Measurements from ENCODE around the gene DDX3X.

DNA sequence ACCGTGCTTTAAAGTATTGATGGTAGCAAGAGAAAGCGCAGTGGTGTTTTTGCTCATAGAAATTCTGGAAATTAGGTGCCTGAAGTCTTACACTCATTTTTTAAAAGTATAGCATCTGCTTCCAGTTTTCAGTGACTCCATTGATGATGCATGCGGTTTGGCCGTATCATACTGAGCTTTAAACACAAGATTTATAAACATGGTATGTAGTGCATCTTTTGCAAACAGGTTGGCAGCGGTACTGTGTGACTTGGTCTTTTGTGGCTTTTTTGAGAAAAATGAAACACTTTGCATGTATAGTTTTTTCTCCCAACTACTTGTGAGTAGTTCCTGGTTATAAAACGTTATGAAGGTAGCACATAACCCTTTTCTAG is 2.0 kb downstream of the DDX3X start:
- TF ChIP-seq POLR2AphosphoS5 (IDR thresholded peaks at IDR 0.05) (no peak), POLR2A (IDR thresholded peaks at IDR 0.05) (no peak)
- TF ChIP-seq, protein P1, sequence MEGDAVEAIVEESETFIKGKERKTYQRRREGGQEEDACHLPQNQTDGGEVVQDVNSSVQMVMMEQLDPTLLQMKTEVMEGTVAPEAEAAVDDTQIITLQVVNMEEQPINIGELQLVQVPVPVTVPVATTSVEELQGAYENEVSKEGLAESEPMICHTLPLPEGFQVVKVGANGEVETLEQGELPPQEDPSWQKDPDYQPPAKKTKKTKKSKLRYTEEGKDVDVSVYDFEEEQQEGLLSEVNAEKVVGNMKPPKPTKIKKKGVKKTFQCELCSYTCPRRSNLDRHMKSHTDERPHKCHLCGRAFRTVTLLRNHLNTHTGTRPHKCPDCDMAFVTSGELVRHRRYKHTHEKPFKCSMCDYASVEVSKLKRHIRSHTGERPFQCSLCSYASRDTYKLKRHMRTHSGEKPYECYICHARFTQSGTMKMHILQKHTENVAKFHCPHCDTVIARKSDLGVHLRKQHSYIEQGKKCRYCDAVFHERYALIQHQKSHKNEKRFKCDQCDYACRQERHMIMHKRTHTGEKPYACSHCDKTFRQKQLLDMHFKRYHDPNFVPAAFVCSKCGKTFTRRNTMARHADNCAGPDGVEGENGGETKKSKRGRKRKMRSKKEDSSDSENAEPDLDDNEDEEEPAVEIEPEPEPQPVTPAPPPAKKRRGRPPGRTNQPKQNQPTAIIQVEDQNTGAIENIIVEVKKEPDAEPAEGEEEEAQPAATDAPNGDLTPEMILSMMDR (IDR thresholded peaks at IDR 0.05): no peak
